ENCODE data around the gene DICER1.

The DICER1 gene

DNA sequence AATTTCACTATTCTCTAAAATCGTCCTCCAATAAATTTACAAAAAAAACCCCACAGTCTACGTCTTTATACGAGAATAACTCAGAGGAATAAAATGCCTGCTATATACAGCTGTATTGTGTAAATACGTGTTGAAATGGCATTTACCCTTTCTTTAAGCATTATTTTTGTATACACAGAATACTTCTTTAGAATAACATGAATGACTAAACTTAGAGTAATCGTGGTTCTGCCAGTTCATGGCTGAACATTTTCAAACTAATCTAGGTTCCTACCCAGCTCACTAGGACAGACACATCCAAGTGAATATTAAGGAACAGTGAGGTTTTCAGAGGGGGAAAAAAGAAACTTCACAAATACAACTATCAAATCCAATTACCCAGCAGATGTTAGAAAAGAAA, 24.6 kb downstream of the DICER1 start:
- FAIRE-seq (no peak), DNase-seq (ENCODE audit: insufficient read length, low spot score) (no peak)
- TF ChIP-seq PAX5 (IDR thresholded peaks at IDR 0.05; ENCODE audit: insufficient read depth, low read length, severe bottlenecking) (no peak), POU2F2 (IDR thresholded peaks at IDR 0.05; ENCODE audit: low read depth, low read length) (no peak), SPI1 (IDR thresholded peaks at IDR 0.05; ENCODE audit: low read depth, low read length) (no peak), POLR2A (IDR thresholded peaks at IDR 0.05; ENCODE audit: low read depth, low read length) (no peak), TAF1 (IDR thresholded peaks at IDR 0.05; ENCODE audit: low read depth, low read length) (no peak), POLR2AphosphoS5 (IDR thresholded peaks at IDR 0.05; ENCODE audit: low read depth, low read length) (no peak)

DNA sequence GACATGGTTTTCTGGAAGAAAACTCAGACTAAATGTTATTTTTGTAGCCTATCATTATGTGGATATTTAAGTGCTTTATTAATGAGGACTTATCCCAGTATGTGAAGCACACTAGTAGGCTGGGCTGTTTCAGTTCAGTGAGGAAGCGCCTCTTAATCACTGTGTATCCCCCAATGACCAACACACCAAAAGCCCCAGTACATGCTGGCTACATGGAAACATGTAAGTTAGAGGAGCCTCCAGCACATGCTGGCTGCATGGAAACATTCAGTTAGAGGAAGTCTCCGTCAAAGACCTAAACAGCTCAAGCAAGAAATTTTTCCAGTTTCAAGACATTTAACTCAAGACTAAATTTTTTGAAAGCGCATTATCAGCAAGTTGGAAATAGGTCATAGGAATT, 26.8 kb downstream of the DICER1 start:
- TF ChIP-seq SPI1 (IDR thresholded peaks at IDR 0.05; ENCODE audit: low read depth, low read length) (peak; percentile 35), PAX5 (IDR thresholded peaks at IDR 0.05; ENCODE audit: insufficient read depth, low read length, severe bottlenecking) (no peak)
- FAIRE-seq (peak; percentile 38), DNase-seq (ENCODE audit: insufficient read length, low spot score) (no peak)

DNA sequence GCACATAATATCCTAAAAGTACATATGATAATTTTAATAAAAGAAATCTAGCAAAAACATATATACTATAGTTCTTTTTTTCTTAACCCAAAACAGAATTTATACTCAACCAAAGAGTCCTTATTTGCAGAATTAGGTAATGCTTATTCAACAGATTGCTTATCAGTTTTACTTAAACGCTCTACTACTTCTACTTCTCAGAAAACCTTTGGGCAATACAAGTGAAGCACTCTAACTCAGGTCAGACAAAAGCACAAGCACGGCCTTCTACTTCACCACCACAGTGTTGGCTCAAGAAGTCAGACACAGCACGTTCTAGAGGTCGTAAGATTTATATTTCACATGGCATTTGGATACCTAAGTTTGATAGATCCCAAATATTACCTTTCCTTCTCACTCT, 29.2 kb downstream of the DICER1 start:
- DNase-seq (ENCODE audit: insufficient read length, low spot score) (no peak), FAIRE-seq (no peak)
- TF ChIP-seq SPI1 (IDR thresholded peaks at IDR 0.05; ENCODE audit: low read depth, low read length) (no peak), POLR2AphosphoS5 (IDR thresholded peaks at IDR 0.05; ENCODE audit: low read depth, low read length) (no peak), POU2F2 (IDR thresholded peaks at IDR 0.05; ENCODE audit: low read depth, low read length) (no peak), TAF1 (IDR thresholded peaks at IDR 0.05; ENCODE audit: low read depth, low read length) (no peak), POLR2A (IDR thresholded peaks at IDR 0.05; ENCODE audit: low read depth, low read length) (no peak), PAX5 (IDR thresholded peaks at IDR 0.05; ENCODE audit: insufficient read depth, low read length, severe bottlenecking) (no peak)

- FAIRE-seq, result no peak
- TF ChIP-seq TAF1 (IDR thresholded peaks at IDR 0.05; ENCODE audit: low read depth, low read length) (no peak), SPI1 (IDR thresholded peaks at IDR 0.05; ENCODE audit: low read depth, low read length) (no peak), PAX5 (IDR thresholded peaks at IDR 0.05; ENCODE audit: insufficient read depth, low read length, severe bottlenecking) (no peak), POU2F2 (IDR thresholded peaks at IDR 0.05; ENCODE audit: low read depth, low read length) (no peak), POLR2AphosphoS5 (IDR thresholded peaks at IDR 0.05; ENCODE audit: low read depth, low read length) (no peak), POLR2A (IDR thresholded peaks at IDR 0.05; ENCODE audit: low read depth, low read length) (no peak)
- no peak for DNase-seq (ENCODE audit: insufficient read length, low spot score)
Observed at GRCh38 chr14:95127531-95127911, 29.8 kb downstream of the DICER1 start.

DNA sequence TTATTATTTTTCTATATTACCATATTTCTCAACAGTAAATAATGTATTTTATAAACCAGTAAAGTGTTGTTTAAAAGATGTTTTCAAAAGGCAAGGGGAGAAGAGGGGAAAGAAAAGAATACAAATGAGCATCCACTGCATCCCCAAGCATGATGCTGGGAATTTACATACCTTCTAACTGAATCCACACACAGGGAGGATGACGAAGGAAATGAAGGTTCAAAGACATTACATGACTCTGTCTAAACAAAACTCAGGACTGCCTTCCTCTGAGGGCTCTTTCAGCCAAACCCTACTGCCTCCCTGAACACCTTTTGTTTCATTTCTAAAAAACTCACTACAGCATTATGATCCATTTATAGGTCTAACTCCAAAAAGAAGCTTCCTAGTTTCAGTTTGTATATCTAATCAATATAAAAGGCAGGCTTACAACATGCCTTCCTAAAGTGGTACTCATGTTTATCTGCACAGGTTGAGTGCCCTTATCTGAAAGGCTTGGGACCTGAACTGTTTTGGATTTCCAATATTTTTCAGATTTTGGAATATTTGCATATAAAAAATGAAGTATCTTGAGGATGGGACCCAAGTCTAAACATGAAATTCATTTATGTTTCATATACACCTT, 30.3 kb downstream of the DICER1 start:
- FAIRE-seq, result peak; percentile 28
- TF ChIP-seq POU2F2 (IDR thresholded peaks at IDR 0.05; ENCODE audit: low read depth, low read length) (no peak), POLR2AphosphoS5 (IDR thresholded peaks at IDR 0.05; ENCODE audit: low read depth, low read length) (no peak), SPI1 (IDR thresholded peaks at IDR 0.05; ENCODE audit: low read depth, low read length) (no peak), PAX5 (IDR thresholded peaks at IDR 0.05; ENCODE audit: insufficient read depth, low read length, severe bottlenecking) (no peak), TAF1 (IDR thresholded peaks at IDR 0.05; ENCODE audit: low read depth, low read length) (no peak), POLR2A (IDR thresholded peaks at IDR 0.05; ENCODE audit: low read depth, low read length) (no peak)
- DNase-seq (ENCODE audit: insufficient read length, low spot score), result no peak

- no peak for DNase-seq (ENCODE audit: insufficient read length, low spot score)
- no peak for FAIRE-seq
- TF ChIP-seq PAX5 (IDR thresholded peaks at IDR 0.05; ENCODE audit: insufficient read depth, low read length, severe bottlenecking) (no peak), POU2F2 (IDR thresholded peaks at IDR 0.05; ENCODE audit: low read depth, low read length) (no peak), POLR2AphosphoS5 (IDR thresholded peaks at IDR 0.05; ENCODE audit: low read depth, low read length) (no peak), POLR2A (IDR thresholded peaks at IDR 0.05; ENCODE audit: low read depth, low read length) (no peak), SPI1 (IDR thresholded peaks at IDR 0.05; ENCODE audit: low read depth, low read length) (no peak), TAF1 (IDR thresholded peaks at IDR 0.05; ENCODE audit: low read depth, low read length) (no peak)
Observed at GRCh38 chr14:95125915-95126314, 31.4 kb downstream of the DICER1 start.

DNA sequence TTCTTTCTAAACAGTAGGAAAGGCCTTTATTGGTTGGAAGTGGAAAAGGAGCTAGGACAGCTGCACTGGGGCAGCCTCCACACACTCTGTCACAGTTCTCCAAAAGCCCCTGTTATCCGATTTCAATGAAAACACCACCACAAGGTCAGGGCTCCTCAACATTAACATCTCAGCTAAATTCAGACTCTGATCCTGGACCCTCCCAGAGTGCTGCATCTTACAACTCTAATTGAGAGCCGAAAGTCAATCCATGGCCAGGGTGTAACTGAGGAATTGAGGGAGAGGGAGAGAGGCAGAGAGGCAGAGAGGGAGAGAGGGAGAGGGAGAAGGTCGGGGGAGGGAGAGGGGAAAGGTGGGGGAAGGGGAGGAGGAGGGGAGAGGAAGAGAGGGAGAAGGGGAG, 32.1 kb downstream of the DICER1 start:
- FAIRE-seq (no peak), DNase-seq (ENCODE audit: insufficient read length, low spot score) (no peak)
- TF ChIP-seq PAX5 (IDR thresholded peaks at IDR 0.05; ENCODE audit: insufficient read depth, low read length, severe bottlenecking), result no peak
- no peak for TF ChIP-seq POU2F2 (IDR thresholded peaks at IDR 0.05; ENCODE audit: low read depth, low read length)
- TF ChIP-seq SPI1 (IDR thresholded peaks at IDR 0.05; ENCODE audit: low read depth, low read length), result no peak
- no peak for TF ChIP-seq POLR2A (IDR thresholded peaks at IDR 0.05; ENCODE audit: low read depth, low read length)
- no peak for TF ChIP-seq POLR2AphosphoS5 (IDR thresholded peaks at IDR 0.05; ENCODE audit: low read depth, low read length)
- no peak for TF ChIP-seq TAF1 (IDR thresholded peaks at IDR 0.05; ENCODE audit: low read depth, low read length)

- no peak for FAIRE-seq
- DNase-seq (ENCODE audit: insufficient read length, low spot score), result no peak
- TF ChIP-seq TAF1 (IDR thresholded peaks at IDR 0.05; ENCODE audit: low read depth, low read length), result no peak
- no peak for TF ChIP-seq PAX5 (IDR thresholded peaks at IDR 0.05; ENCODE audit: insufficient read depth, low read length, severe bottlenecking)
- no peak for TF ChIP-seq POLR2A (IDR thresholded peaks at IDR 0.05; ENCODE audit: low read depth, low read length)
- no peak for TF ChIP-seq POU2F2 (IDR thresholded peaks at IDR 0.05; ENCODE audit: low read depth, low read length)
- no peak for TF ChIP-seq SPI1 (IDR thresholded peaks at IDR 0.05; ENCODE audit: low read depth, low read length)
- no peak for TF ChIP-seq POLR2AphosphoS5 (IDR thresholded peaks at IDR 0.05; ENCODE audit: low read depth, low read length)
Observed at GRCh38 chr14:95123891-95124579, 33.3 kb downstream of the DICER1 start.

GRCh38 chr14:95122621-95122945, 34.7 kb downstream of the DICER1 start:
- no peak for TF ChIP-seq PAX5 (IDR thresholded peaks at IDR 0.05; ENCODE audit: insufficient read depth, low read length, severe bottlenecking)
- no peak for TF ChIP-seq POLR2AphosphoS5 (IDR thresholded peaks at IDR 0.05; ENCODE audit: low read depth, low read length)
- no peak for TF ChIP-seq POU2F2 (IDR thresholded peaks at IDR 0.05; ENCODE audit: low read depth, low read length)
- TF ChIP-seq POLR2A (IDR thresholded peaks at IDR 0.05; ENCODE audit: low read depth, low read length), result no peak
- TF ChIP-seq TAF1 (IDR thresholded peaks at IDR 0.05; ENCODE audit: low read depth, low read length), result no peak
- TF ChIP-seq SPI1 (IDR thresholded peaks at IDR 0.05; ENCODE audit: low read depth, low read length), result no peak
- DNase-seq (ENCODE audit: insufficient read length, low spot score) (no peak), FAIRE-seq (no peak)

Data from GM12891 (cell line).